Fibroblast of skin of right quadriceps (primary cell): ENCODE measurements around the gene GXYLT2.

ENCODE experiments used
- DNase-seq: peaks from one replicate; pipeline ENCODE4 v3.0.0-alpha.2; 2013

The GXYLT2 gene, protein sequence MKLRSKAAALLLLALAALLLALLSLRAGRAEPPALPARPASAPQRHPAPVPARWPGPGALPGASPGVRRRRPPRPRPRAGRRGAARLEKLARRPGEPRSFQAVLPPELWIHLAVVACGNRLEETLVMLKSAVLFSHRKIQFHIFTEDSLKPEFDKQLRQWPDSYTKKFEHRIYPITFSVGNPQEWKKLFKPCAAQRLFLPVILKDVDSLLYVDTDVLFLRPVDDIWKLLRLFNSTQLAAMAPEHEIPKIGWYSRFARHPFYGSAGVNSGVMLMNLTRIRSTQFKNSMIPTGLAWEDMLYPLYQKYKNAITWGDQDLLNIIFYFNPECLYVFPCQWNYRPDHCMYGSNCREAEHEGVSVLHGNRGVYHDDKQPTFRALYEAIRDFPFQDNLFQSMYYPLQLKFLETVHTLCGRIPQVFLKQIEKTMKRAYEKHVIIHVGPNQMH

DNA sequence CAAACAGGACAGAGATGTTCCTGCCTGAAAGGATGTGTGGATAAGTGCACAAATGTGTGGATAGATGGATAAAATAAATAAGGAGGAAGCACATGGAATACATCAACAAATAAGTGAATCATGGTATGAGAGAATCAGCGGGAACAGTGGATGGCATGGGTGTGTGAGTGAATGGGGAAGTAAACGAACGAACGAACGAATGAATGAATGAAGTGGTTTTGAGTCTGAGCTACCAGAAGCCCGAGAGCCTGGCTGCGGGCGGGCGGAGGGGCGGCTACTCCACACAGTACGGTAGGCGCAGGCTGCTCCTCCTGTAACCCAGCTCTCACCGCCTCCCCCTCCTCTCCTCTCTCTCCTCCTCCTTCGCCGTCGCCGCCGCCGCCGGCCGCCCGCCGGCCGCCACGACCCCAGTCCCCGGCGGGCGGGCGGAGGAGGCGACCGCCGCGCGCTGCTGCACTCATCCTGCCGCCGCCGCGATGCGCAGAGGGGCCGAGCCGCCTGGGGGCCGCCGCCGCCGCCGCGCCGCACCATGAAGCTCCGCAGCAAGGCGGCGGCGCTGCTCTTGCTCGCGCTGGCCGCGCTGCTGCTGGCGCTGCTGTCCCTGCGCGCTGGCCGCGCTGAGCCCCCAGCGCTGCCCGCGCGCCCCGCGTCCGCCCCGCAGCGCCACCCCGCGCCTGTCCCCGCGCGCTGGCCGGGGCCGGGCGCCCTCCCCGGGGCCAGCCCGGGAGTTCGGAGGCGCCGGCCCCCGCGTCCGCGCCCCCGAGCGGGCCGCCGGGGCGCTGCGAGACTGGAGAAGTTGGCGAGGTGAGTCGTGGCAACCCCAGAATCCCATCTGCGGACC lies at the start of gene GXYLT2:
Gene GXYLT2 (plus strand): TSS at position 342 of the 841 bp plus-strand sequence. CDS start 188 bp downstream, at position 530.
- peak; percentile 75 for DNase-seq

DNA sequence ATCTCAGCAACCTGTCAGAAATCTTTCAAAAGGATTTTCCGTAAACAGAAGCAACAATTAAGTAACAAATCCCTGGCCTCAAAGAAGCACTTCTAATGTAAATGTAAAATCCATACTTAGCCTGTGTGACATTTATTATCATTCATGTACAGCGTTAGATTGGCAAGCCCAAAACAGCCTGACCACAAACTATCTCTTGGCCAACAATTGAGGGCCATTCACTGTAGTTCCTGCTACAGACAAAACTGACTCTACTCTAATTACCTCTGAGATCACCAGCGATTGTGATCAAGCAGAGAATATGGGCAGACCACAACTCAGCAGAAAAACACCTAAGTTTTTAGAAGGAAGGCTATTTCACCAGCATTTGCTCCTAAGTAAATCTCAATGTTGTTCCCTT lies 48.8 kb upstream of the GXYLT2 start:
- DNase-seq: no peak

DNA sequence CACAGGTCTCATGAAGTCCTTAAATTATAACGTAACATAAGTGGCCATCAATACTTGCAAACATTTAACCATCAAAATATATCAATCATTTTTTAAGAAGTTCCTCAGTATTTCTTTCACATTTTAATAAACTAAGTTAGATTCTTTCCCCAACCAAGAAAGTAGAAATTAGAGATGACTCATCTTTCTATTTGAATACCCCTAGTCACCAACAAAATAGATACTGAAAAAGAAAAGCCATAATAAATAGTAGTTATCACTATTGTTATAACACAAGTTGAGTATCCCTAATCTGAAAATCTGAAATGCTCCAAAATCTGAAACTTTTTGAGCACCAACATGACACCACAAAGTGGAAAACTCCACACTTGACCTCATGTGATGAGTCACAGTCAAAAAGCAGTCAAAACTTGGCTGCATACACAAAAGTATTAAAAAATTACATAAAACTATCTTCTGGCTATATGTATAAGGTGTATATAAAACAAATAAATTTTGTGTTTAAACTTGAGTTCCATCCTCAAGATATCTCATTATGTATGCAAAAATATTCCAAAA lies 43.3 kb upstream of the GXYLT2 start:
- DNase-seq: peak; percentile 13

DNA sequence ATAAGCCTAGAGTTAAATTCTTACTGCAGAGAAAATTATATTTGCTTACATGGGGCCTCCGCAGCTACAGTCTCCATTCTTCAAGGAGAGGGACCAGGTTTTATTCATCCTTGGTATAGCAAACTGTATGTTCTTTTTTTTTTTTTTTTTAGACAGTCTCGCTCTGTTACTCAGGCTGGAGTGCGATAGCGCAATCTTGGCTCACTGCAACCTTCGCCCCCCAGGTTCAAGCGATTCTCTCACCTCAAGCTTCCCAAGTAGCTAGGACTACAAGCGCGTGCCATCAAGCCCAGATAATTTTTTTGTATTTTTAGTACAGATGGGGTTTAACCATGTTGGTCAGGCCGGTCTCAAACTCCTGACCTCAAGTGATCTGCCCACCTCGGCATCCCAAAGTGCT lies 41.7 kb upstream of the GXYLT2 start:
- DNase-seq: no peak

DNA sequence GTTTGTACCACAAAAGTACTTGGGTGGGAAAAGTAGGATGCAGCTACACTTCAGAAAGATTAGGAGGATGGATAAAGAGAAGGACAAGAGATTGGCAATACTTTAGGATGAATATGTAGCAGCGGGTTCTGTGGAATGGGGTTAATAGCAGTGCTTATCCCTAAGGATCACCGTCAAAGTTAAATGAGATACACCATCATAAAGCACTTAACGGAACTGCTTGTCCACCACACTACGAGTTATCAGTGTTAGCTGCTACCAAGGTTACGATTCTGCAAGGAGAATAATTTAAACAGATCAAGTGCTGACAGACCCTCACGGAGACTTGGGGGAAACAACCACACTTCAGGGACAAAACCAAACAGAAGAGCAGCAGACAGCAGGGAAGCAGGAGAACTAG lies 40.6 kb upstream of the GXYLT2 start:
- DNase-seq: no peak

DNA sequence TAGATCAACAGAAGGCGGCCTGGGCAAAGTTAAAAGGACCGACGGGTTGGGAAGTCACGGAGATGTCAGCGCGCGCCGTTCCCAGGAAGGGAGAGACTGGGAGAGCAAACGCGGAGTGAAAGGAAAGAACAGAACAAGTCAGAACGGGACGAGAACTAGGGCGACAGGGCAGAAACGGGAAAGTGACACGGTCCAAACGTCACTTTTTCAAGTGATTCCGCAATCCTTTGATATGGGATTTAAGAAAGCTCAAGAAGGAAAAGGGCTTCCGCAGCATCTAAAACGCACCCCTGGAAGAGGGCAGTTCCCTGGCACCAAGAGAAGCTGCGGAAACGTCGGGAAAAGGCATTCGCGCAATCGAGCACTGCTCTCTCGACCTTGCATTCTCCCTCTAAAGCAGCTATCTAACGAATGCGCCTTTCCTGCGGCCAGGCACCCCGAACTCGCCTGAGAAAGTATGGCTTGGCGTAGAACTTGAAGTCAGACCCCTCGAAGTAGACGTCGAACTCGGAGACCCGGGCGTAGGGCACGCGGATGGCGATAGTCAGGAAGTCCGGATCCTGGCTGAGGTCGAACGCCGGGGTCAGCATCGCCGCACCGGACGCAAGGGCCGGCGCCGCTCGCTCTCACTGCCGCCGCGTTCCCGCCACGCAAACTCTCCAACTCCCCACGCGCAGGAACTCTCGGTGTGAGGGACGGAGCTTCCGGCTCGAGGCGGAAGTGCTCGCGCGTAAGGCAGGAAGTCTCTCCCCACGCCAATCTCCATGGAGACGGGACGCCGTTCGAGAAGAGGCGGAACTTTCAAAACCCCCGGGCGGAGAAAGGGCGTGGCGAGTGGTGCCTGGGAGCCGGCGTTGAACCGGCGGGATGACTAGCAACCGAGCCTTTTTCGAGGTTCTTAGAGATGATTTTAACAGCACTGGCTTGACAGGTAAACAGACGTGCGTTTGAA lies 39.8 kb upstream of the GXYLT2 start, which contains the start of gene SHQ1:
Gene SHQ1 (minus strand): TSS at position 695 of the 952 bp plus-strand sequence. CDS start 105 bp downstream, at position 590.
- DNase-seq: peak; percentile 93

DNA sequence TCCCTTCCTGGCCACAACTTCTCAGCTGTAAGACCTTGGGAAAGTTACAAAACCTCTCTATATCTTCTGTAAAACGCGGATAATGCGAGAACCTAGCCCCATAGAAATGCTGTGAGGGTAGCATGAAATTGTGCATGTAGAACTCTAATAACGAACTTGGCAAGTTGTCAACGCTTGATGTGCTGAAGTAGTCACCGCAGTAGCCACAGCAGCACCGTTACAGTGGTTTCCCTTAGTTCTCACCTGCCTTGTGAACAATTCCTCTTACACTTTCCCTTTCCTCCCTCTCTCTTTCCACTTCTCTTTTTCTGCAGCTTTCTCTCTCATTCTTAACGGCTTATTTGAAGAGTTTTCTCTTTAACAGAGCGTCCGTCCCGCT lies 39.2 kb upstream of the GXYLT2 start:
- DNase-seq: no peak

DNA sequence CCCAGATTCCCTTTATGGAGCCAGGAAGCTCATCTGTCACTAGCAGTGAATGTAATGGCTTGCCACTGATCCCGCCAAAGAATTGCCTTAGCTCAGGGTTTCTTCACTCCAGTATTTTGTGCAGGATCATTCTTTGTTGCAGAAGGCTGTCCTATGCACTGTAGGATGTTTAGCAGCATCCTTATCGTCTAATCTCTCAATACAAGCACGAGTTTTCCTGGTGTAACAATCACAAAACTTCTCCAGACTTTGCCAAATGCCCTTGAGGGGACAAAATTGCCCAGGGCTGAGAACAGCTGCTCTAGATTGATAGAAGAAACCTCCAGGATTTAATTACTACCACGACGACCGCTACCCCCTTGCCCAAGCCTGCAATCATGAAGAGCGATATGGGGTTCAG lies 32.8 kb upstream of the GXYLT2 start:
- no peak for DNase-seq

DNA sequence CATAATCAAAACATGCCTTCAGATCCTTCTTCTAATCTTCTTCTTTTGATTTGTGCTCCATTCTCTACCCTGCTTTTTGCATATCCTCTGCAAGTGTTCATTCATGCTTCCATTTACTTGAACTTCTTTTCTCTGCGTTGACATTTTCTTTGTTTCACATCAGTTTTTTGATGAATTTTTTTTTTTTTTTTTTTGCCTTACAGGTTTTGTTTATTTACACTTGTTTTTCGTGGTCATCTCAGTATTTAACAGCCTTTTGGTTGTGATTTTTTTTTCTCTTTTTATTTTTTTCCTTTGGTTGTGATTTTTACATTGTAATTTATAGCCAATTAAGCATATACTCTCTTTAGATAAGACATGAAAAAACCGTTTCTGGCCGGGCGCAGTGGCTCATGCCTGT lies 27.8 kb upstream of the GXYLT2 start:
- DNase-seq: no peak

DNA sequence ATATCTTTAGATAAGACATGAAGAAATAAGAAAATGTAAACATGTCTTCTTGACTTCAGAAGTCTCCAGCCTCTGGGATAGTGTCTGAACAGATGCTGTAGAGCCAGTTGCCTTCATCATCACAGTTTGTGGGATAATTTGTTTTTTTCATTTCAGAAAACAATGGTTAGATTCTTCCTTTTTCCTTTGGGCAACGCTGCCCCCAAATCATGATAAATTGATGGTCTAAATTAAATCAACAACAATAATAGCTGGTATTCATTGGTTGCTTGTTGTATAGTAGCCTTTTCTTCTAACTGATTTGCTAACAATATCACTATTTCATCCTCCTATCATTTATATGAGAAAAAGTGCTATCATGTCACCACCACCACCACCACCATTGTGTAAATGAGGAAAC lies 27.0 kb upstream of the GXYLT2 start:
- DNase-seq: no peak

DNA sequence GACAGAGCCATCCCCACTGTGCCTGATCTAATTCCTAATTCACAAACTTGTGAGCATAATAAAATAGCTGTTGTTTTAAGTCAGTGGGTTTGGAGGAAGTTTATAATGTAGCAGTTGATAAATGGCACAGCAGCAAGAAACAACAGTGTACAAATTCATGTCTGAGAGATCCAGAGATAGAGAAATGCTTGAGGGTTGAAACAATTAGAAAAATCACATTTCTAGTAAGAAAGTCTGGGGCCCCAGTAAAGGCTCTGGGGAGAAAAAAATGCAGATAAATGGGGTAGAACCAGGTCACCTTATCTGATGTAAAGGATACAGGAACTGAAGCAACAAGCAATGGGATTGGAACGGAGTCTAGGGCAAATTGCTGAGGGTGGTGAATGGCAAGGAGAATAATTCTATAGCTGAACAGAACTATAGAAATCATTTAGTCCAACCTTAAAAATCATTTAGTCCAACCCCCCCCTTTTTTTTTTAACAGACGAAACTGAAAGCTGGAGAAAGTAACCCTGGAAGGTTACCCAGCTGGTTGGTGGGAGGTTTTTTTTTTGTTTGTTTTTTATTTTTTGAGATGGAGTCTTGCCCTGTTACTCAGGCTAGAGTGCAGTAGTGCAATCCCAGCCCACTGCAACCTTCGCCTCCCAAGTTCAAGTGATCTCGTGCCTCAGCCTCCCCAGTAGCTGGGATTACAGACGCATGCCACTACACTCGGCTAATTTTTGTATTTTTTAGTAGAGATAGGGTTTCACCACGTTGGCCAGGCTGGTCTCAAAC lies 25.3 kb upstream of the GXYLT2 start:
- no peak for DNase-seq

DNA sequence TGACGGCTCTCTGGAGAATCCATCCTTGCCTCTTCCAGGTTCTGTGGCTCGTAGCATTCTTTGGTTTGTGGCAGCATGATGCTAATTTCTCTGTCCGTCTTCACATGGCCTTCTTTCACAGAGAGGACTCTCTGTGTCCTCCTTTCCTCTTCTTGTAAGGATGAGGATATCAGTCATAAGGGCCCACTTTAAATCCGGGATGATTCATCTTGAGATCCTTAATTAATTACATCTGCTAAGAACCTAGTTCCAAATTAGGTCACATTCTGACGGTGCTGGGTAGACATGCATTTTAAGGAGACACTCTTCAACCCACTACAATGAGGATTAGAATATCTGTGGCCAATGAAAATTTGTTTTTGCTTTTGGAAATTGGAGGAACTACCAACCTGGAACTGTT lies 15.7 kb upstream of the GXYLT2 start:
- DNase-seq: peak; percentile 94

DNA sequence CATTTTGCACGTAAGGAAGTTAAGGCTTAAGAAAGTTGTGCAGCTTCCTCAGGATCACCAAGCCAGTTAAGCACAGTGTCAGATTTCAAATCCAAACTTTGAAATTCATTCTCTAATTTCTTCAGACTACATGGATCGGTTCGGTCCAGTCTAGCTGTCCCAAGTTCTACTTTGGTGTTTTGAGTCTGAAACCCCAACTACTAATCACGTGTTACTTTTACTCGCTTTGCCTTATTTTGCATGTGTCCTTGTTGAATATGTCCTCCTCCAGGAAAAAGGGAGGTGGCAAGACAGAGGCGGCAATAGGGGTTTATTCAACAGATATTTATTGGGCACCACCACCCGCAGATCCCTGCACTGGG lies 522 bp upstream of the GXYLT2 start:
- no peak for DNase-seq

DNA sequence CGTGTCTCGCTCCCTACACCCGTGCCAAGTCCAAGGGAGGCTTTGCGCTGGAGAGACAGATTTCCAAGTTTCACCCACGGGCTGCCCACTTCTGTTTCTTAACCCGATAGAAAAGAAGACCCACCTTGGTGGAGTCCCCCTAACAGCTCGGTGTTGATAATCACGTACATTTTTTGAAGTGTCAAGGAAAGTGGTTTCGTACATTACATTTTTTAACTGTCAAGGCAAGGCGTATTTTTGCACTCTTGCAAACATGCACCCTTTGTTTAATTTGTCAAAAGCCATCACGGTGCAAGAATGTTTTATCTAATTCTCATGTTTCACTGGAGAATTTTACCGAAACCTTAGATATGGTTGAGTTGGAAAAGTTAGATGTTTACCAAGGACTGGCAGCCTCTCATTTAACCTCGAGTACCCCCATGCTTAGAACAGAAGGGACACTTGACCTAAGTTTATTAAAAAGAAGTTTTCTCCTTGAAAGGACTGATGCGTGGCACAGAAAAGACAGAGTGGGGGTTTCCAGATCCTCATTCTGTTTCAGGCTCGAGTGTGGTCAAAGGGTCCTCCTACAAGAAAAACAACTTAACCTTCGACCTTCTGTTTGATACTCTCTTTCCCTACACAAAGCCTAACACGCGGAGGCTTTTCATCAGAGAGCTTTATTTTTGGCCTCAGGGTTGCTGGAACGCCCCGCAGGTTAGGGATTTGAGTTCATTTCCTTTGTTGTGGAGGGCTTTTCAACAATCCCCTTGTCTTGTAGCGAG lies 882 bp downstream of the GXYLT2 start:
- DNase-seq: peak; percentile 33

DNA sequence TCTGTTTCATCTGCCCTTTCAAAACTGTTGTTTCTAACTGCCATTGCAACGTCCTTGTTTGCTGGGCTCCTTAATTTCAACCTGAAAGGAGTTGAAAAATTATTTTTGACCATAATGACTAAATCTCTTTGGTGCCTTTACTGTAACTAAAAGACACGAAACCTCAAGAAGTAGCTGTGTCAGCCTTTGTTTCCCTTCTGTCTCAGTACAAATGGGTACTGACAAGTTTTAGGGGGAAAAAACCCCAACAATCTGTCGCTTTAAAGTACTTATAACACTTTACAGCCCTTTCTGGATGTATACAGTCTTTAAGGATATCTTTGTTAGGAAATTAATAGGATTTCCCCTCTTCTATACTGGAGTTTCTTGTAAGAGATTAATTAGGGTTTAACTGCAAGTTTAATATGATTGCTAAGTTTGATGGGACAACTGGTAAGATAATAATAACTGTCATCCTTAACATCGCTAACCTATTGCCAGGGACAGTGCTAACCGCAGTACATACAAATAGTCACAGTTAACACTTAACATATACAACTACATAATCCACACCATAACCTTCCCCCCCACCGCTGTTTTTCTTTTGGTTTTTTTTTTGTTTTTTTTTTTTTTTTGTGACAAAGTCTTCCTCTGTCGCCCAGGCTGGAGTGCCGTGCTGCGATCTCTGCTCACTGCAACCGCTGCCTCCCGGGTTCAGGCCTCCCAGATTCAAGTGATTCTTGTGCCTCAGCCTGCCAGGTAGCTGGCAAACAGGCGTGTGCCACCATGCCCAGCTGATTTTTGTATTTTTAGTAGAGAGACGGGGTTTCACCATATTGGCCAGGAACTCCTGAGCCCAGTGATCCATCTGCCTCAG lies 1.7 kb downstream of the GXYLT2 start:
- DNase-seq: peak; percentile 10

DNA sequence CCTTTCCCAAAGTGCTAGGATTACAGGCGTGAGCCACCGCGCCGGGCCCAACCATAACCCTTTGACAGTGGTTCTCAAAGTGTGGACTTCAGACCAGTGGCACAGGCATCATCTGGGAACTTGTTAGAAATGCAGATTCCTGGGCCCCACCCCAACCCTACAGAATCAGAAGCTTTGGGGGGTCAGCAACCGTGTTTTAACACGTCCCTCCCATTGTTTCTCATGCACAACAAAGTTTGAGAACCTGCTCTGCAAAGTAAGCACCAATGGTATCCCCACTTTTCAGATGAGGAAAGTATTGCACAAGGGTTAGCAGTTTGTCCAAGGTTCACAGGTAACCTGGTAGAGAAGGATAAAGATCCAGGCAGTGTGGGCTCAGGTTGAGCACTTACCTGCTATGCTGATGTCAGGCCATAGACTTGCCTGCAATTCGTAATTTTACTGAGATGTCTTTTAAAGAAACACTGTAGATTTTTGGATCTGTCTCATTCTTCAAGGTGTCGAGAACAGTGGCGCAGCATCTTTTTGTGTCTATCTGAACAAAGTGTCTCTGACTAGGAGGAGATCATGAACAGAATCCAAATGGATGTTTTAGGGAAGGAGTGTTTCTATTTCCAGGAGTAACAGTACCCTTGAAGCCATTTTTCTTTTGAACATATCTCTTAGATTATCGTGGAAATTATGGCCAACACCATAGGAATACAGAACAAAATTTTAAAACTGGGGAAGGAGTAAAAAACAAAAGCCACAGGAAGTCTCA lies 2.5 kb downstream of the GXYLT2 start:
- peak; percentile 8 for DNase-seq

DNA sequence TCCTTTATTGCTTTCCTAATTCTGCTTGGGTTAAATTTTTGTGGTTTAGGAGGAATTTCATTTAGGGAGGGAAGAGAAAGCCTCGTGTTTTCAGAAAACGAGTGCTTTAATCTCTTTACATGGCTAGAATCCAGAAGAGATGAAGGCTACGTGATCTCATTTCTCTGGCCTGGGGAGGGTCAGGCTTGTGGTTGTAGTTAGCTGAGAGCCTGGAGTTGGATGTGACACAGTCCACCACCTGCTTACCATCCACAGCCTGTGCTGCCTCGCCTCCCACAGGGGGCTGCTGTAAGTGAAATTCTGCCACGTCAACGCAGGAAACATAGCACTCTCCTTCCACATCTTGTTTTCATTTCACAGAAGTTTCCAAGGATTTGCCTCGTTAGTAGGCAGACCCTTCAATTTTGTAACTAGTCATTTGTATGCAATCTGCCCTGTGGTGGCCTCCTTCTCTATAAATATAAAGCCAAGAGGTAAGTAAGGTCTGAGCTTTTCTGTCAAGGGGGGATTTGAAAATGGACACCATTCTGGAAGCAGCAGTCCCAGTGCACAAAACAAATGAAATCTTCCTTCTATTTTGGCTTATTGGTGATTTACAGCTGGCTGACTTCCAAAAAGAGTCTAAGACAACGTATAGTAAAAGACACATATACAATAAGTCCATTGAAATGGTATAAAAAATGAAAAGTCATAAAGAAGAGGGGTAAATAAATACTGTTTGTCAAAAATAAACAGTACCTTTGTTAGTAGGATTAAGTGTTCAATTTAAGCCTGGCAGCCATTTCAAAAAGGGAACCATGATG lies 3.4 kb downstream of the GXYLT2 start:
- DNase-seq: peak; percentile 99
